ENCODE results near the gene MIAT. TPM values are rescaled to one million over a fixed set of nuclear protein-coding genes. Genes with fewer than 3 reads are reported as not detected.
A peak's percentile ranks its signal among the peaks of the same experiment; 100 is the strongest.

Gene MIAT
- total and polyA plus RNA-seq, 9 of the 15 experiments (the other 6 are each of a cell fraction or from before 2014, with no cell fraction given): 0.03 to 0.93 (median 0.34) TPM

DNA sequence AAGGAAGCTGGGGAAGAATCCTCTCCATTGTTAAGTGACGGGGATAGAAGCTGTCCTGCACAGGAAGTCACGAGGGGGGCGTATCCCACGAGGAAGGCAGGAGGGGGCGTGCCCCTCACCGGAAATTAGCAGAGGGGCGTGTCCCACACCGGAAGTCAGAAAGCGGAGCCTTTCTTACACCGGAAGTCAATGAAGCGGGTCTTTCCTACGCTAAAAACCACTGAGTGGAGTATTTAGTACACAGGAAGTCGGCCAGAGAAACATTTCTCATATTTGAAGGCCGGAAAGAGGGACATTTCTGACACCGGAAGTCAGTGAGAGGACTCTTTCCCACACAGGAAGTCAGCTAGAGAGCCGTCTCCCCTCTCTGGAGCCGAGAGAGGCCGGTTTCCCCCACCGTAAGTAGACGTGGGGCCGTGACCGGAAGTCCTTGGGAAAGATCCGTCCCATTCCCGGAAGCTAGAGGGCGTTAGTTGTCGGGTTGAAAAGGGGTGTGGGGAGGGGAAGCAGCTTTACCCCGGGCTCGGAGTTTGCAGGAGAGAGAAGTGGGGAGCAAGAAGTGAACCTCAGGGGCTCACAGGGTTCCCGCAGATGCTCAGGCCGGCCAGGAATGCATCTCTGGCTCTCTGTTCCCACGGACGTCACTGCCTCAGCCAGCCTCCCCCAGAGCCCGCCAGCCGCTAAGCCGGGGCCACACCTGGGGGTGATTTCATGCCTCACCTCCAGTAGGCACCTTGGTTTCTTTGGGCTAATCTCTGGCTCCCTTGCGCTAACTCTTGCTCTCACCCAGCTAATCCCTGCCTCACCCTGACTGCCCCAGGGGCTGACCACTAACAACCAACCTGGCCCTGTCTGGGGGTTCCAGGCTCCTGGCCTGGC, 15.4 kb downstream of the MIAT start (continued):
- TF ChIP-seq, protein P1, sequence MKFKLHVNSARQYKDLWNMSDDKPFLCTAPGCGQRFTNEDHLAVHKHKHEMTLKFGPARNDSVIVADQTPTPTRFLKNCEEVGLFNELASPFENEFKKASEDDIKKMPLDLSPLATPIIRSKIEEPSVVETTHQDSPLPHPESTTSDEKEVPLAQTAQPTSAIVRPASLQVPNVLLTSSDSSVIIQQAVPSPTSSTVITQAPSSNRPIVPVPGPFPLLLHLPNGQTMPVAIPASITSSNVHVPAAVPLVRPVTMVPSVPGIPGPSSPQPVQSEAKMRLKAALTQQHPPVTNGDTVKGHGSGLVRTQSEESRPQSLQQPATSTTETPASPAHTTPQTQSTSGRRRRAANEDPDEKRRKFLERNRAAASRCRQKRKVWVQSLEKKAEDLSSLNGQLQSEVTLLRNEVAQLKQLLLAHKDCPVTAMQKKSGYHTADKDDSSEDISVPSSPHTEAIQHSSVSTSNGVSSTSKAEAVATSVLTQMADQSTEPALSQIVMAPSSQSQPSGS (CRISPR knock-in tag; IDR thresholded peaks at IDR 0.05): no peak
- TF ChIP-seq, protein P2, sequence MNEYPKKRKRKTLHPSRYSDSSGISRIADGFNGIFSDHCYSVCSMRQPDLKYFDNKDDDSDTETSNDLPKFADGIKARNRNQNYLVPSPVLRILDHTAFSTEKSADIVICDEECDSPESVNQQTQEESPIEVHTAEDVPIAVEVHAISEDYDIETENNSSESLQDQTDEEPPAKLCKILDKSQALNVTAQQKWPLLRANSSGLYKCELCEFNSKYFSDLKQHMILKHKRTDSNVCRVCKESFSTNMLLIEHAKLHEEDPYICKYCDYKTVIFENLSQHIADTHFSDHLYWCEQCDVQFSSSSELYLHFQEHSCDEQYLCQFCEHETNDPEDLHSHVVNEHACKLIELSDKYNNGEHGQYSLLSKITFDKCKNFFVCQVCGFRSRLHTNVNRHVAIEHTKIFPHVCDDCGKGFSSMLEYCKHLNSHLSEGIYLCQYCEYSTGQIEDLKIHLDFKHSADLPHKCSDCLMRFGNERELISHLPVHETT (CRISPR knock-in tag; conservative IDR thresholded peaks at IDR 0.05 in 1 of 2, IDR thresholded peaks at IDR 0.05 in 1 of 2): peak in 1 of 2 experiments; percentile 80; a peak in 2 of 4 replicates
- TF ChIP-seq ETV1 (tag; conservative IDR thresholded peaks at IDR 0.05; ENCODE audit: low read depth): peak; percentile 95
- peak; percentile 51 for TF ChIP-seq ASH1L (IDR thresholded peaks at IDR 0.05; ENCODE audit: borderline replicate concordance, low read depth, partially characterized antibody)
- TF ChIP-seq MTA2 (IDR thresholded peaks at IDR 0.05; ENCODE audit: low read depth): no peak
- TF ChIP-seq, protein P3, sequence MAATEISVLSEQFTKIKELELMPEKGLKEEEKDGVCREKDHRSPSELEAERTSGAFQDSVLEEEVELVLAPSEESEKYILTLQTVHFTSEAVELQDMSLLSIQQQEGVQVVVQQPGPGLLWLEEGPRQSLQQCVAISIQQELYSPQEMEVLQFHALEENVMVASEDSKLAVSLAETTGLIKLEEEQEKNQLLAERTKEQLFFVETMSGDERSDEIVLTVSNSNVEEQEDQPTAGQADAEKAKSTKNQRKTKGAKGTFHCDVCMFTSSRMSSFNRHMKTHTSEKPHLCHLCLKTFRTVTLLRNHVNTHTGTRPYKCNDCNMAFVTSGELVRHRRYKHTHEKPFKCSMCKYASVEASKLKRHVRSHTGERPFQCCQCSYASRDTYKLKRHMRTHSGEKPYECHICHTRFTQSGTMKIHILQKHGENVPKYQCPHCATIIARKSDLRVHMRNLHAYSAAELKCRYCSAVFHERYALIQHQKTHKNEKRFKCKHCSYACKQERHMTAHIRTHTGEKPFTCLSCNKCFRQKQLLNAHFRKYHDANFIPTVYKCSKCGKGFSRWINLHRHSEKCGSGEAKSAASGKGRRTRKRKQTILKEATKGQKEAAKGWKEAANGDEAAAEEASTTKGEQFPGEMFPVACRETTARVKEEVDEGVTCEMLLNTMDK (IDR thresholded peaks at IDR 0.05; ENCODE audit: borderline replicate concordance, insufficient read depth, low read depth, low read length, poor library complexity, severe bottlenecking): peak; percentile 82
- TF ChIP-seq, protein P4, sequence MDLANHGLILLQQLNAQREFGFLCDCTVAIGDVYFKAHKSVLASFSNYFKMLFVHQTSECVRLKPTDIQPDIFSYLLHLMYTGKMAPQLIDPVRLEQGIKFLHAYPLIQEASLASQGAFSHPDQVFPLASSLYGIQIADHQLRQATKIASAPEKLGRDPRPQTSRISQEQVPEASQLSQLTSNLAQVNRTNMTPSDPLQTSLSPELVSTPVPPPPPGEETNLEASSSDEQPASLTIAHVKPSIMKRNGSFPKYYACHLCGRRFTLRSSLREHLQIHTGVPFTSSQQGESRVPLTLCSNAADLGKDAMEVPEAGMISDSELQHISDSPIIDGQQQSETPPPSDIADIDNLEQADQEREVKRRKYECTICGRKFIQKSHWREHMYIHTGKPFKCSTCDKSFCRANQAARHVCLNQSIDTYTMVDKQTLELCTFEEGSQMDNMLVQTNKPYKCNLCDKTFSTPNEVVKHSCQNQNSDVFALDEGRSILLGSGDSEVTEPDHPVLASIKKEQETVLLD (IDR thresholded peaks at IDR 0.05): no peak
- no peak for TF ChIP-seq CBX1 (IDR thresholded peaks at IDR 0.05; ENCODE audit: low read depth)
- TF ChIP-seq KHSRP (IDR thresholded peaks at IDR 0.05): no peak
- TF ChIP-seq CREB1 (IDR thresholded peaks at IDR 0.05): no peak
- no peak for TF ChIP-seq CREB1 (CRISPR knock-in tag; IDR thresholded peaks at IDR 0.05)
- TF ChIP-seq DACH1 (IDR thresholded peaks at IDR 0.05; ENCODE audit: partially characterized antibody): no peak
- no peak for TF ChIP-seq THRAP3 (IDR thresholded peaks at IDR 0.05; ENCODE audit: borderline replicate concordance)
- peak; percentile 64 for TF ChIP-seq HCFC1 (IDR thresholded peaks at IDR 0.05; ENCODE audit: low read depth, low read length)
- peak; percentile 70 for TF ChIP-seq SP1 (CRISPR knock-in tag; IDR thresholded peaks at IDR 0.05)
- TF ChIP-seq ZSCAN32 (CRISPR knock-in tag; IDR thresholded peaks at IDR 0.05): no peak
- TF ChIP-seq, protein P5, sequence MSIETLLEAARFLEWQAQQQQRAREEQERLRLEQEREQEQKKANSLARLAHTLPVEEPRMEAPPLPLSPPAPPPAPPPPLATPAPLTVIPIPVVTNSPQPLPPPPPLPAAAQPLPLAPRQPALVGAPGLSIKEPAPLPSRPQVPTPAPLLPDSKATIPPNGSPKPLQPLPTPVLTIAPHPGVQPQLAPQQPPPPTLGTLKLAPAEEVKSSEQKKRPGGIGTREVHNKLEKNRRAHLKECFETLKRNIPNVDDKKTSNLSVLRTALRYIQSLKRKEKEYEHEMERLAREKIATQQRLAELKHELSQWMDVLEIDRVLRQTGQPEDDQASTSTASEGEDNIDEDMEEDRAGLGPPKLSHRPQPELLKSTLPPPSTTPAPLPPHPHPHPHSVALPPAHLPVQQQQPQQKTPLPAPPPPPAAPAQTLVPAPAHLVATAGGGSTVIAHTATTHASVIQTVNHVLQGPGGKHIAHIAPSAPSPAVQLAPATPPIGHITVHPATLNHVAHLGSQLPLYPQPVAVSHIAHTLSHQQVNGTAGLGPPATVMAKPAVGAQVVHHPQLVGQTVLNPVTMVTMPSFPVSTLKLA (conservative IDR thresholded peaks at IDR 0.05): peak; percentile 91 to 95
- no peak for TF ChIP-seq BRF1 (IDR thresholded peaks at IDR 0.05; ENCODE audit: borderline replicate concordance, extremely low read depth, insufficient read length)
